ENCODE results near the gene CCDC91. TPM values are rescaled to one million over a fixed set of nuclear protein-coding genes. Genes with fewer than 3 reads are reported as not detected.

CCDC91 gene
- total RNA-seq, 2 donors from 2014 or later, result 13.6 to 25.5 TPM

- ATAC-seq, result no peak
- H3K27ac Mint-ChIP-seq, result no peak overlapping the region
- H3K9me3 Mint-ChIP-seq, result peaks cover under 1 to 15% of the 10 kb centered on the region in 2 donors
Observed at GRCh38 chr12:28215021-28215420, 24.8 kb downstream of the CCDC91 start.

GRCh38 chr12:28216016-28216415, 25.8 kb downstream of the CCDC91 start:
- H3K36me3 Mint-ChIP-seq, result peaks cover 19 to 43% of the 10 kb centered on the region in 2 donors
- no peak overlapping the region for H3K27ac Mint-ChIP-seq
- DNase-seq (ENCODE audit: low spot score in 2 of 2) (no peak), ATAC-seq (no peak)
- H3K9me3 Mint-ChIP-seq, result peaks cover 0 to 11% of the 10 kb centered on the region in 2 donors

More at GRCh38 chr12:28215021-28215420, 24.8 kb downstream of the CCDC91 start:
- peaks cover 22 to 48% of the 10 kb centered on the region in 2 donors for H3K36me3 Mint-ChIP-seq
- no peak for DNase-seq (ENCODE audit: low spot score in 2 of 2)

DNA sequence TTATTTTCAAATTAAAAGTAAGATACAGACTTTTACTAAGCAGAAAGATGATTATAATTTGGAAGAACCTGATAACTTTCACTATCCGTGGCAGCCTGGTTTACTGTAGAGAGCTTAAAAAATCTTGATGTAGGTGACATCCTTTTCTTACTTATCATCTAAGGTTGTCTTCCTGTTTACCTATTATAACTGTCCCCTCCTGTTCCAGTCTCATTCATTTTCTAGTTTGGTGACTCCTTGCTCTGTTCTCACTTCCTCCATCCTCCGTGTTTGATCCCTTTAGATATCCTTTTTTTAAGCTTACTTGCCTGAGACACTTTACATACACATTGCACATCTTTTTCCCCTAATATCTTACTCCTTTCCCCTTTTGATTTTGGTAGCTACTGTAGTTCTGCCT, 27.5 kb downstream of the CCDC91 start:
- H3K27ac Mint-ChIP-seq, result no peak overlapping the region
- DNase-seq (ENCODE audit: low spot score in 2 of 2) (no peak), ATAC-seq (peak in 1 of 2 donors; percentile 38)
- peaks cover 0 to 7% of the 10 kb centered on the region in 2 donors for H3K9me3 Mint-ChIP-seq
- H3K36me3 Mint-ChIP-seq, result peaks cover 17 to 35% of the 10 kb centered on the region in 2 donors

GRCh38 chr12:28218875-28219274, 28.6 kb downstream of the CCDC91 start:
- ATAC-seq (no peak), DNase-seq (ENCODE audit: low spot score in 2 of 2) (no peak)
- Mint-ChIP-seq H3K36me3 (peaks cover 10 to 24% of the 10 kb centered on the region in 2 donors), H3K9me3 (peaks cover 0 to 5% of the 10 kb centered on the region in 2 donors), H3K27ac (no peak overlapping the region)

- H3K27ac Mint-ChIP-seq, result no peak overlapping the region
- peaks cover 6 to 14% of the 10 kb centered on the region in 2 donors for H3K36me3 Mint-ChIP-seq
- no peak for DNase-seq (ENCODE audit: low spot score in 2 of 2)
- no peaks in the 10 kb centered on the region for H3K9me3 Mint-ChIP-seq
- no peak for ATAC-seq
Observed at GRCh38 chr12:28219827-28220226, 29.6 kb downstream of the CCDC91 start.

DNA sequence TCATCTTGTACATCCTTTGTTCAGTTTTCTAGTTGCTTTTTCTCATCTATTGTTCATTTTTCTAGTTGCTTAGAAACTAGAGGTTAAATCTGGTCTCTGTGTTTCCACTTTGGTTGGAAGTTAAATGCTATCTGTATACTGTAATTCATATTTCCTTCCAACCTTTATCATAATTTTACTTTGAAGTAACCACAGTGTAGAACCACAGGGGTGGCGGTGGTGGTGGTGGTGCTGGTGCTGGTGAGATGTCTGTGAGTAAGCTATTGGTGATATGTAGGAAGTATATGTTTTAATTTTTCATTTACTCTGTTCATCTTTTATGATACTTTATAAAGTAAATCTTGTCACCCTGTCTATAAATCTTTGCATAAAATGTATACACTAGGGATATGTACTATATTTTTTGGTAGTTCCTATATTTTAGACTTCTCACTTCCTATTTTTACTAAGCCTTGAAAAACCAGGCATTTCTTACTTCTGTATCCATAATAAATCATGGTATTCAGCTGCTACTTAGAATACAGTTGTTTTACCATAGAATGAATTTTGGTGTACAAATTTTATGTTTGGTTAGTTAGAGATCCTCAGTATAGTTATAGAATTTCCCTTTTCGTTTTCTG, 31.9 kb downstream of the CCDC91 start:
- peaks cover 0 to 3% of the 10 kb centered on the region in 2 donors for H3K9me3 Mint-ChIP-seq
- H3K36me3 Mint-ChIP-seq, result peaks cover 18 to 30% of the 10 kb centered on the region in 2 donors
- peak; percentile 66 to 67 for DNase-seq (ENCODE audit: low spot score in 2 of 2)
- peak; percentile 69 to 87 for ATAC-seq
- peak overlapping the region; percentile 31 to 90 for H3K27ac Mint-ChIP-seq

GRCh38 chr12:28223025-28223554, 32.8 kb downstream of the CCDC91 start:
- ATAC-seq (peak; percentile 81 to 95), DNase-seq (ENCODE audit: low spot score in 2 of 2) (peak in 1 of 2 donors; percentile 18)
- peaks cover 0 to 3% of the 10 kb centered on the region in 2 donors for H3K9me3 Mint-ChIP-seq
- H3K36me3 Mint-ChIP-seq, result peaks cover 24 to 37% of the 10 kb centered on the region in 2 donors
- H3K27ac Mint-ChIP-seq, result peak overlapping the region; percentile 78 to 82

- Mint-ChIP-seq H3K9me3 (peaks cover 0 to 3% of the 10 kb centered on the region in 2 donors), H3K27ac (peak overlapping the region in 1 of 2 donors; percentile 82), H3K36me3 (peaks cover 24 to 32% of the 10 kb centered on the region in 2 donors)
- ATAC-seq (no peak), DNase-seq (ENCODE audit: low spot score in 2 of 2) (no peak)
Observed at GRCh38 chr12:28223858-28224257, 33.6 kb downstream of the CCDC91 start.

GRCh38 chr12:28226705-28227104, 36.4 kb downstream of the CCDC91 start:
- DNase-seq (ENCODE audit: low spot score in 2 of 2), result no peak
- ATAC-seq, result no peak
- no peak overlapping the region for H3K27ac Mint-ChIP-seq
- H3K36me3 Mint-ChIP-seq, result peaks cover 18 to 35% of the 10 kb centered on the region in 2 donors
- peaks cover 0 to 3% of the 10 kb centered on the region in 2 donors for H3K9me3 Mint-ChIP-seq

DNA sequence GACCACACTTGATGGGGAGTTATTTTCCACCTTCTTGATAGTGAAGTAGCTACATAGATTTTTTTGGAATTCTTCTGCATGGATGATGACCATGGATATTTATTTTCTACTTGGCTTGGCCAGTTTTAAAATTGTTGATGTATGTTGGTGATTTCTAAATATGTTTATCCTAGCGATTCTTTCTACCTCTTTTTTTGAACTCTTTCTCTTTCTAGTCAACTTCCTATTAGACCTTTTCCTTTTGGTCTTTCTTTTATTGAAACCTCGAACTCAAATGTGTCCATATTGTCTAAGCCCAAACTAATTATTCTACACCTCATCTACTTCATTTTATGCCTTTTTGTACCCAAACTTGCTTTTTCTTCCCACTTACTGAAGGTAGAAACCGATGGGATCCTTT, 37.0 kb downstream of the CCDC91 start:
- DNase-seq (ENCODE audit: low spot score in 2 of 2) (no peak), ATAC-seq (no peak)
- H3K36me3 Mint-ChIP-seq, result peaks cover 18 to 35% of the 10 kb centered on the region in 2 donors
- no peak overlapping the region for H3K27ac Mint-ChIP-seq
- H3K9me3 Mint-ChIP-seq, result peaks cover 0 to 3% of the 10 kb centered on the region in 2 donors

DNA sequence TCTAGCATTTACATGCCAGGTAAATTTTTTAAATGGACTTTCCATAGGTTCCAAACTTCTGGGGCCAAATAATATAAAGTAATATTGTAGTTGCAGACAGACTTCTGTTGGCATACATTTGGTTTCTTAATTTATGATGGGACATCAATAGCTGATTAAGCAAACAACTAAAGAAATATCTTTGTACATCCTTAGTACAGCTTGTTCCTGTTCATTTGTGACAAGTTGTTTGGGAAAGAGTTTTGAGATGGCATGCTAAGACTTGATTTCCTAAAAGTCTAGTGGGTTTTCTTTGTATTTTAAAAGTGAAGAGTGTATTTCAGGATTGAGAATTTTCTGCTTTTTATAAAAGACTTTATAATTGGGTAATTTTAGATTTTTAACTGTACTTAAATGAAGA, 41.0 kb downstream of the CCDC91 start:
- no peak overlapping the region for H3K27ac Mint-ChIP-seq
- ATAC-seq, result no peak
- peaks cover 10 to 29% of the 10 kb centered on the region in 2 donors for H3K36me3 Mint-ChIP-seq
- peaks cover 0 to 3% of the 10 kb centered on the region in 2 donors for H3K9me3 Mint-ChIP-seq
- DNase-seq (ENCODE audit: low spot score in 2 of 2), result no peak

DNA sequence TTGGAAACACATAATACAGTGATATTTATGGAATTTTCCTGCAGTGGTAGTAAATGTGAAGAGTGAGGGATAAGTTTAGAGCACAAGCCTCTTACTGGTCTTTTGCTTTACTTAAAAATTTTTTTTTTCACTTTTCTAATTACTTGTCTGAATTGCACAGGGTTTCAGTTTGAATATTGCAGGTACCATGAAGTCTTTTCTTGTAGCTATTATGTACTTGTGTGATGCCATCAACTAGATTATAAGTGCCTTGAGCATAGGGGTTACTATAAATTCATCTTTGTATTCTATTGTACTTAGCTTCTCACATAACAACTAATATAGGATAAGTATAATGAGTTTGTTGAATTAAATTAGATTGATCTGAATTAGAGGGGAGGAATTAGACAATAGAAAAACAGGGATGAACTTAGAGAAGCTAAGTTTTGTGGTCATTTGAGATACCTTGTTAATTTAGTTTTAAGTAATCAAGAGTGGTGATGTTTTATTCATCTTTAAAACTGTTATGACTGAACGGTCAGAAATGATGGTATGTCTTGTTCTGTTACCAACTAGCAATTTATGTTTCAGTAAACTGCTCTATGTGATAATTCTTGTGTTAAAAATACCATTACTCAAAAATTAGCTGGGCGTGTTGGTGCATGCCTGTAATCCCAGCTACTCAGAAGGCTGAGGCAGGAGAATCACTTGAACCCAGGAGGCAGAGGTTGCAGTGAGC, 42.1 kb downstream of the CCDC91 start:
- no peaks in the 10 kb centered on the region for H3K9me3 Mint-ChIP-seq
- no peak overlapping the region for H3K27ac Mint-ChIP-seq
- ATAC-seq (peak; percentile 39 to 93), DNase-seq (ENCODE audit: low spot score in 2 of 2) (no peak)
- peaks cover 4 to 18% of the 10 kb centered on the region in 2 donors for H3K36me3 Mint-ChIP-seq

DNA sequence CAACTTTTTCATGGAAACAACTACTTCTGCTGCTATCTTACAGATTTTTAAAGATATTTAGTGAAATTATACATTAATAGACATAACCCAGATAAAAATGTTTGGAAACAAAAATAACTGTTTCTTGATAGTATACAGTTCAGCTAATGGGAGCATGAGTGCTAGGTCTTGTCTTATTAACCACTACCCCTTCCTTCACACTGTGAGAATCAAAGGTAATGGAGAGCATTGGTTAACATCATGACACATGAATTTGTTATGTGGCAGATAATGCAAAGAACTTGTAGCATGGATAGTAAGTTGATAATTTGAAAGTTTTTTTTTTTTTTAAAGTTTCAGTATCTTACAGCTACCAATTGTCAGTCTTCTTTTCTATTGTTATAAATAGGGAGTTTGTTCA, 44.2 kb downstream of the CCDC91 start:
- ATAC-seq, result no peak
- peaks cover 0 to 9% of the 10 kb centered on the region in 2 donors for H3K36me3 Mint-ChIP-seq
- no peak overlapping the region for H3K27ac Mint-ChIP-seq
- no peaks in the 10 kb centered on the region for H3K9me3 Mint-ChIP-seq
- no peak for DNase-seq (ENCODE audit: low spot score in 2 of 2)

- DNase-seq (ENCODE audit: low spot score in 2 of 2) (no peak), ATAC-seq (no peak)
- H3K27ac Mint-ChIP-seq, result no peak overlapping the region
- peaks cover 0 to 3% of the 10 kb centered on the region in 2 donors for H3K36me3 Mint-ChIP-seq
- no peaks in the 10 kb centered on the region for H3K9me3 Mint-ChIP-seq
Observed at GRCh38 chr12:28235015-28235414, 44.8 kb downstream of the CCDC91 start.

GRCh38 chr12:28235985-28236384, 45.7 kb downstream of the CCDC91 start:
- no peaks in the 10 kb centered on the region for H3K9me3 Mint-ChIP-seq
- H3K27ac Mint-ChIP-seq, result no peak overlapping the region
- DNase-seq (ENCODE audit: low spot score in 2 of 2) (no peak), ATAC-seq (no peak)
- no peaks in the 10 kb centered on the region for H3K36me3 Mint-ChIP-seq

DNA sequence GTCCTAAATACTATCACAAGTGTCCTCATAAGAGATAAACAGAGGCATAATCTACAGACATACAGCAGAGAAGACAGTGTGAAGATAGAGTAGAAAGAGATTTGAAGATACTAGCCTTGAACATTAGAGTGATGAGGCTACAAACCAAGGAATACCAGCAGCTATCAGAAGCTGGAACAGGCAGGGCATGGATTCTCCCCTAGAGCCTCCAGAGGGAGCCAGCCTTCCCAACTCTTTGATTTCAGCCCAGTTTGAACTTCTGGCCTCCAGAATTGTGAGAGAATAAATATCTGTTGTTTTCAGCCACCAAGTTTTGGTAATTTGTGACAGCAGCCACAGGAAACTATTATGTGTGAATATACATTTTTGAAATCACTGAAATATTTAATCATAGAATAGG, 47.2 kb downstream of the CCDC91 start:
- Mint-ChIP-seq H3K27ac (no peak overlapping the region), H3K36me3 (peaks cover 4 to 5% of the 10 kb centered on the region in 2 donors), H3K9me3 (peaks cover 0 to 4% of the 10 kb centered on the region in 2 donors)
- DNase-seq (ENCODE audit: low spot score in 2 of 2) (no peak), ATAC-seq (no peak)

DNA sequence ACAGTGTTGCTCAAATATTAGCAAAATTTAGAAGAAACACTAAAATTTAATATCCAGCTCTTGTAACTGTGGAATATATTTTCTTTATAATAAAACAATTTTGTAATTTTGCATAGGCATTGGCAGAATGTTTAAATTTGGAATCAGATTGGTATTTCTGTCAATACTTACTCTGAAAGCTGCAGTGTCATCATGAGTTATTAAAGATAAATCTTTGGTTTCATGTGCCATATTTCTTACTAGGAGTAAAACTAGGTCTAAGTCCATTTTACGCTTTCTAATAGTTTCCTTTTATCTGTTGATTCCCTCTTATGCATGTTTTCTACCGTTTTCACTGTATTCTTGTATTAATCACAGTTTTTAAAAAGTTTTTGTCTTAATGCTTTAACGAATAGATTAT, 49.7 kb downstream of the CCDC91 start:
- DNase-seq (ENCODE audit: low spot score in 2 of 2), result no peak
- no peak for ATAC-seq
- Mint-ChIP-seq H3K9me3 (peaks cover 0 to 4% of the 10 kb centered on the region in 2 donors), H3K27ac (no peak overlapping the region), H3K36me3 (peaks cover 4 to 5% of the 10 kb centered on the region in 2 donors)
